Limb (tissue), 2 donors: ENCODE measurements around the gene CDC42EP3.

Experiments
- DNase-seq, 2 donors: peaks; one replicate each; pipeline ENCODE4 v3.0.0-alpha.2; 2016; ENCODE audit errors: extremely low spot score in 2 of 2

The CDC42EP3 gene

GRCh38 chr2:37671009-37671815 lies at the start of gene CDC42EP3:
TSS of gene CDC42EP3 (minus strand) at chr2:37671642. CDS start at chr2:37646587, 25,055 bp downstream.
- DNase-seq: peak in 1 of 2 donors; percentile 83

GRCh38 chr2:37721201-37721560 lies 49.7 kb upstream of the CDC42EP3 start:
- no peak for DNase-seq

GRCh38 chr2:37720533-37721200 lies 49.2 kb upstream of the CDC42EP3 start:
- no peak for DNase-seq

GRCh38 chr2:37718515-37719161 lies 47.2 kb upstream of the CDC42EP3 start:
- no peak for DNase-seq

GRCh38 chr2:37713258-37713700 lies 41.8 kb upstream of the CDC42EP3 start:
- DNase-seq: no peak

GRCh38 chr2:37711831-37712230 lies 40.4 kb upstream of the CDC42EP3 start:
- no peak for DNase-seq

- DNase-seq: no peak
Measured at GRCh38 chr2:37711308-37711731, 39.9 kb upstream of the CDC42EP3 start.

- no peak for DNase-seq
Measured at GRCh38 chr2:37709111-37709510, 37.7 kb upstream of the CDC42EP3 start.

- no peak for DNase-seq
Measured at GRCh38 chr2:37708146-37708545, 36.7 kb upstream of the CDC42EP3 start.

GRCh38 chr2:37707393-37707792 lies 36.0 kb upstream of the CDC42EP3 start:
- no peak for DNase-seq

GRCh38 chr2:37706334-37707183 lies 35.1 kb upstream of the CDC42EP3 start:
- DNase-seq: no peak

- no peak for DNase-seq
Measured at GRCh38 chr2:37705191-37705590, 33.7 kb upstream of the CDC42EP3 start.

- DNase-seq: no peak
Measured at GRCh38 chr2:37698931-37699481, 27.6 kb upstream of the CDC42EP3 start.

- no peak for DNase-seq
Measured at GRCh38 chr2:37695336-37695735, 23.9 kb upstream of the CDC42EP3 start.

- DNase-seq: no peak
Measured at GRCh38 chr2:37692711-37693110, 21.3 kb upstream of the CDC42EP3 start.

- DNase-seq: no peak
Measured at GRCh38 chr2:37689751-37690150, 18.3 kb upstream of the CDC42EP3 start.

GRCh38 chr2:37688771-37689468 lies 17.5 kb upstream of the CDC42EP3 start:
- DNase-seq: no peak

GRCh38 chr2:37686792-37687526 lies 15.5 kb upstream of the CDC42EP3 start:
- no peak for DNase-seq

GRCh38 chr2:37684809-37685208 lies 13.4 kb upstream of the CDC42EP3 start:
- no peak for DNase-seq
